HG03097 (cell line): Measurements from ENCODE around the gene DMD.

Experiments
- ATAC-seq: cut with Tn5 transposase; IDR thresholded peaks from one replicate; pipeline ENCODE4 v1.9.1; 2021; ENCODE audit not compliant: unreplicated experiment, low FRiP score

DMD gene

GRCh38 chrX:31114858-31115257 lies 2096.5 kb downstream of the DMD start:
- ATAC-seq = no peak

DNA sequence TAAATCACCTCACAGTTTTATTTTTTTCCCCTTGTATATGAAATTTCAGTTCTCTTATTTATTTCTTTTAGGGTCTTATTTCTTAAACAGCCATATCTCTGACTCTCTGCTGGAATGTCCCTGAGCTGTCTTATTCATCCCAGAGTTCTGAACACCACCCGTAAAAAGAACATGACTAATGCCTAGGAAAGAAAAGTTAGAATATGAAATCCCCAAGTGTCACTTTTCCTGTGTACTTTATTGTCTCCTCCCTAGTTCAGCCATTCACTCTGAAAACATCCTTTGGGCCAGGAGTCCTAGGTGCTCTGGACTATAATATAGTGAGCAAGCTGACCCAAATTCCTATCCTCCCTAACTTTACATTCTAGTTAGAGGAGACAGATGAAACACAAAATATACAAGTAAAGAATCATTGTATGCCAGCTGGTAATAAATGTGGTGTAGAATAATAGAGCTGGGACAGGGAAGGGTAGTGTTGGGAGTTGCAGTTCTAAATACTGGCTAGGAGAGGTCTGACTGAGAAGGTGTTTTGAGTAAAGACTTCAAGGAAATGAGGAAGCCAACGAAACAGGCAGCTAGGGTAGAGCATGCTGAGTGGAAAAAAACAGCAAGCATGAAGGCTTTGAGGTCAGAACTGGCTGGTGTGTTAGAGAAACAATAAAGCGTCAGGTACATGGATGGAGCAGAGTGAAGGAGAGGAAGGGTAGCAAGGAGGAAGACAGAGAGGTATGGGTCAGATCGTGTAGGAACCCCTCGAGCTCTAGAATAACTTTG lies 2098.9 kb downstream of the DMD start:
- no peak for ATAC-seq

- no peak for ATAC-seq
Observed at GRCh38 chrX:31110657-31111056, 2100.7 kb downstream of the DMD start.

DNA sequence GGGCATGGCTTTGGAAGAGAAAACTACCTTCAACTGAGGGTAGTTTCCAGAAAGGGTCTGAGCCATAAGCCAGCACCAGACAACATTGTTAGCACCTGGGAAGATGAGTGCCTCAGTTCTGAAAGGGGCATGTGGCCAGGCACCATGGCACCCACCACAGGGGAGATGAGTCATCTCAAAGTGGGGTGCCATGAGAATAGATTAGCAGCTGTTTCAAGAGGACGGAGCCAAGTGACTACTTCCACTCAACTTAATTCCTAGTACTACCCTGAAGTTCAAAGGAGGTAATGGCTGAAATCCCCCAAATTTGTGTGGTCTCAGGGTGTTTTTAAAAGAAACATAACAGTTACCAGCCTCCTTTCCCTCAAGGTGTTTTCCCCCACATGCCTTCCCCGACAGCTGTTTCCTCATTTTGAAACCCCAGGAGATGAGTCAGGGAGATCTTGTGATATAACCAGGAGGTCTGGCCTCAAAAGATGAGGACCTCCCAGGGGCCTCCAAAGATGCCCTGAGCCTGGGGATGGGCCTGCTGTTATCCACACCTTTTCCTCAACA lies 2111.7 kb downstream of the DMD start:
- ATAC-seq = peak; percentile 85

- no peak for ATAC-seq
Observed at GRCh38 chrX:31098079-31098478, 2113.3 kb downstream of the DMD start.

DNA sequence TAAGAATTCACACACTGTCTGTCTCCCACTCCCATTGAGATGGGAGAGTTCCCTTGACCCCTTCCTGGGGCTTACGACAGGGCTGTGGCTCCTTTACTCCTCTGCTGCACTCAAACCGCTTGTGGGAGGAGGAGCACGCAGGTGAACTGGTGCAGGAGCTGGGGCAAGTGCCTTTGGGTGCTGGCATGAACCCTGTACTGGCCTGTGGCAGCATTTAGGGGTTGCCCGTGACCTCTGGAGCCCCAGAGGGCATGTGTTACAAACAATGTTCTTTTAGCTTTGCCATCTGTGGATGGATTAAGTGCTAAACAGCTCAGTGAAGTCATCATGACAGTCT lies 2117.7 kb downstream of the DMD start:
- ATAC-seq = peak; percentile 3

GRCh38 chrX:31092970-31093638 lies 2118.2 kb downstream of the DMD start:
- ATAC-seq = peak; percentile 51

DNA sequence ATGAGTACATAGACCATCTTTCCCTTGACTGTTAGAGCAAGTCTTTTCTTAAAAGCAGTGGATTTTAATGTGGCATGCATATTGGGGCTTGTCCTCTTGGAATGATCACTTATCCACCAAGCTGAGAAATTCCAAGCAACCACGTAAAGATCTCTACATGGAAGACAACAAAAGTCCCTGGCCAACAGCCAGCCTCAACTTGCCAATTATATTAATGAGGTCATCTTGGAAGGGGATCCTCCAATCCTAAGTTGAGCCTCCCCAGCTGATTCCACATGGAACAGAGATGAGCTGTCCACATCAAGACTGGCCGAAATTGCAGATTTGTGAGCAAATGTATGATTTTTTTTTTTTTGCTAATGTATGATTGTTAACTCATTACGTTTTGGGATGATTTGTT lies 2118.9 kb downstream of the DMD start:
- no peak for ATAC-seq

DNA sequence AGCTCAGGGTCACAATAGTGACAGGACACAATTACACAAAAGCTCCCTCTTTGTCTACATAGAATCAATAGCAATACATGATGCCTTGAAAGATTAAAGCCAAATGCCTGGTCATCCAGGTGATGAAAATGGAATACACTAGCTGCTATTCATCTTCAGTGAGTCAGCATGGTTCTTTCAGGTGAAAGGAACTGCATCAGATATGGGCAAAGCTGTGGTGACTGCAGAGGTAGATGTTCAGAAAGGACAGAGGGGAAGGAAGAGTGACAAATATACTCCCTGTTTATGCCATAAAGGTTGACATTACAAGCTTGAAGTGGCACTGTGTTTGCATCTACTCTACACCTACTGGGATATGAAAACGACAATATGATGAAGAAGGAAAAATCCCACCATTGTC lies 2119.5 kb downstream of the DMD start:
- ATAC-seq = no peak

DNA sequence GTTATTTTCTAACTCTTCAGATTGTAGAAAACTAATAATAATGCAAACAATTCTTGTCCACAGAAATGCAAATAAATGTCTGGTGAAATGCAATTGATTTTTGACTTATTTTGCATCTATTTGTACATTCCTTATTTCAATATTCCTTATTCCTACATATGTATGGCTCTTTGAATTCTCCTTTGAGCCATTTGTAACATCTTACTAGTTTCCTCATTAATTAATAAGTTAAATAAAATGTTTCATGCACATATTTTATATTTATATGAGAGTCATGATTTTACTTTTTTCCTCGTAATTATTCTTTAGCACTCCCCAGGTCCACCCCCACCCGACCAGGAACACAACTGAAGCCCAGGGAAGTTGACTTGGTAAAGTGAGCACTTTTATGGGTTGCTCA lies 2136.8 kb downstream of the DMD start:
- ATAC-seq = no peak

DNA sequence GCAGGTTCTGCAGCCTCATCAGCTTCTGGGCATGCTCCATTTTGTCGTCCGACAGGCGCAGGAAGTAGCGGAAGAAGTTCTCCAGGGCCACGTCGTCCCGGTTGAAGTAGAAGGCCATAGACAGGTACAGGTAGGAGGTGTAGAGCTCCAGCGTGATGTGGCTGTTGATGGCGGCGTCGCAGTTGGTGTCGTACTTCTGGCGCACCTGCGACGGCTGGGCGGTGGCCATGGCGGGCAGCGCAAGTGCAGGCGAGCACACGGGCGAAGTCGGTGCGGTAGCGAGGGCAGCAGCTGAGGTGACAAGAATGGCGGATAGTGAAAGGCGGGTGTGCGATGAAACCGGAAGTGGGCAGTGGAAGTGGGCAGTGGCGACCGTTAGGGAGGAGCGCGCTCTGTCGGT lies 2139.6 kb downstream of the DMD start, which contains the start of gene FTHL17:
TSS of gene FTHL17 (minus strand) at position 317 of the 400 bp plus-strand sequence. CDS start at position 229, 88 bp downstream.
- no peak for ATAC-seq

DNA sequence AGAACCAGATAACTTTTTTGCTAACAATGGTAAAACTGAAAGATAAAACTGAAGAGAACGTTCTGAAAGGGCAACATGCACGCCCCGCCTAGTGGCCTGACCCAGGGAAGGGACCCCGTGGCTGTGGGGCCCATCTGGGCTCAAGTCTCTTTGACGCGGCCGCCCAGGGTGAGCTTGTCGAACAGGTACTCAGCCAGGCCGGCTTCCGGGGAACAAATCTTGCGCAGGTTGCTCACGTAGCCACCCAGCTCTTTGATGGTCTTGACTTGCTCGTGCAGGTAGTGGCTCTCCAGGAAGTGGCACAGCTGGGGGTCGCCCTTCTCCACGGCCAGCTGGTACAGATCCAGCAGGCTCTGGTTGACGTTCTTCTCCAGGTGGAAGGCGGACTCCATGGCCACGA lies 2140.1 kb downstream of the DMD start:
- no peak for ATAC-seq

- peak; percentile 67 for ATAC-seq
Observed at GRCh38 chrX:31070057-31070468, 2141.3 kb downstream of the DMD start.
